Endothelial cell of umbilical vein (primary cell): ENCODE results near the gene CD101. TPM values are rescaled to one million over a fixed set of nuclear protein-coding genes. Genes with fewer than 3 reads are reported as not detected.

Experiments used
- BruUV-seq: library from RNA; stranded (reverse); fragments of 400-500 nt; replicated peaks from 2 replicates; lab custom pipeline; 2021; lab: Mats Ljungman, UMichigan
- CTCF ChIA-PET: fragments of 300-600, 350-600 bp; sonication (Branson Sonifier 250); formaldehyde crosslinking; loops from one replicate; lab custom pipeline; 2021; ENCODE audit warnings: antibody characterized with exemption, inconsistent platforms; lab: Charles Lee
- POLR2A ChIA-PET: fragments of 300-600, 350-600 bp; sonication (Branson Sonifier 250); formaldehyde crosslinking; loops from one replicate; lab custom pipeline; 2021; ENCODE audit warnings: antibody characterized with exemption, inconsistent platforms; lab: Charles Lee
- DNase-seq: peaks from one replicate; pipeline ENCODE4 v3.0.0-alpha.2; 2011; ENCODE audit warnings: low read depth, low spot score
- FAIRE-seq: peaks from 2 replicates; lab custom pipeline; 2011; peaks lifted over from hg19 to GRCh38; lab: Jason Lieb, UNC
- H2AFZ ChIP-seq: 2 replicates; pipeline ENCODE4 v1.6.0; 2012; ENCODE audit warnings: low read depth, low read length, control low read depth, inconsistent platforms
- H3K27ac ChIP-seq: 2 replicates; pipeline ENCODE4 v1.5.1; 2011; ENCODE audit warnings: low read depth, mild to moderate bottlenecking, control low read depth, low read length, moderate library complexity; ENCODE audit not compliant: insufficient read depth
- H3K27me3 ChIP-seq, 2 experiments: 2 replicates each; pipeline versions ENCODE4 v1.6.0 to v1.6.1; 2011; ENCODE audit warnings: low read length in 2 of 2, mixed read lengths in 1 of 2; ENCODE audit not compliant: control insufficient read depth in 2 of 2, insufficient read depth in 2 of 2
- H3K36me3 ChIP-seq, 2 experiments: 2 replicates in 1 of 2; 3 replicates in 1 of 2; pipeline ENCODE4 v1.5.1; 2011; ENCODE audit warnings: low read length in 2 of 2, mild to moderate bottlenecking in 1 of 2, moderate library complexity in 1 of 2; ENCODE audit not compliant: control insufficient read depth in 2 of 2, insufficient read depth in 2 of 2; ENCODE audit errors: extremely low read depth in 1 of 2
- H3K4me1 ChIP-seq: 3 replicates; pipeline ENCODE4 v1.5.1; 2011; ENCODE audit warnings: mild to moderate bottlenecking, low read length; ENCODE audit not compliant: control insufficient read depth, insufficient read depth; ENCODE audit errors: extremely low read depth
- H3K4me2 ChIP-seq: 2 replicates; pipeline ENCODE4 v1.6.1; 2011; ENCODE audit warnings: low read length, control low read depth, mixed read lengths; ENCODE audit not compliant: insufficient read depth
- H3K4me3 ChIP-seq, 3 experiments: fragments of 200-600 bp in 1 of 3; sonication (generic), shearing (Covaris generic) in 1 of 3; replicated peaks in 1 of 3; 2 replicates each; pipeline ENCODE4 v1.5.1; 2011 to 2016; ENCODE audit warnings: control low read depth in 3 of 3, low read length in 3 of 3, mild to moderate bottlenecking in 2 of 3, inconsistent platforms in 1 of 3, low read depth in 1 of 3, moderate library complexity in 1 of 3; ENCODE audit not compliant: insufficient read depth in 1 of 3
- H3K79me2 ChIP-seq: 2 replicates; pipeline ENCODE4 v1.6.0; 2012; ENCODE audit warnings: low read length, inconsistent platforms; ENCODE audit not compliant: control insufficient read depth, insufficient read depth
- H3K9ac ChIP-seq: replicated peaks from 2 replicates; pipeline ENCODE3; 2011; ENCODE audit warnings: low read length, control low read depth; ENCODE audit not compliant: insufficient read depth; ENCODE audit errors: extremely low read depth
- H3K9me1 ChIP-seq: replicated peaks from 3 replicates; pipeline ENCODE4 v1.6.0; 2011; ENCODE audit warnings: mild to moderate bottlenecking, low read length; ENCODE audit not compliant: control insufficient read depth, insufficient read depth; ENCODE audit errors: extremely low read depth
- H3K9me3 ChIP-seq: replicated peaks from 2 replicates; pipeline ENCODE4 v1.5.1; 2012; ENCODE audit warnings: low read length, inconsistent platforms; ENCODE audit not compliant: control insufficient read depth, insufficient read depth
- H4K20me1 ChIP-seq: replicated peaks from 2 replicates; pipeline ENCODE3; 2011; ENCODE audit warnings: mild to moderate bottlenecking, low read length; ENCODE audit not compliant: control insufficient read depth, insufficient read depth; ENCODE audit errors: extremely low read depth
- EZH2 ChIP-seq: IDR thresholded peaks from 2 replicates; pipeline ENCODE4 v1.6.1; 2012; ENCODE audit warnings: borderline replicate concordance, low read depth, mild to moderate bottlenecking, moderate library complexity, low read length, inconsistent platforms; ENCODE audit not compliant: severe bottlenecking
- FOS ChIP-seq: IDR thresholded peaks from 2 replicates; pipeline ENCODE4 v1.6.1; 2011; ENCODE audit warnings: mild to moderate bottlenecking, low read length, moderate library complexity, borderline replicate concordance; ENCODE audit not compliant: insufficient read depth
- GATA2 ChIP-seq: IDR thresholded peaks from 2 replicates; pipeline ENCODE4 v1.7.0; 2011; ENCODE audit warnings: low read depth, mild to moderate bottlenecking, moderate library complexity, mixed read lengths, low read length; ENCODE audit not compliant: insufficient read length, insufficient read depth
- JUN ChIP-seq: IDR thresholded peaks from 2 replicates; pipeline ENCODE4 v1.6.1; 2011; ENCODE audit warnings: borderline replicate concordance, low read depth; ENCODE audit not compliant: insufficient read length, insufficient read depth
- MYC ChIP-seq: IDR thresholded peaks from one replicate; pipeline ENCODE4 v1.6.1; 2011; ENCODE audit warnings: mild to moderate bottlenecking, low read depth, low read length
- POLR2A ChIP-seq: IDR thresholded peaks from 2 replicates; pipeline ENCODE4 v1.6.1; 2012; ENCODE audit warnings: low read depth, mild to moderate bottlenecking, control low read depth, low read length
- POLR2AphosphoS5 ChIP-seq: IDR thresholded peaks from 2 replicates; pipeline ENCODE4 v1.6.1; 2012; ENCODE audit warnings: low read depth, mild to moderate bottlenecking, control low read depth, low read length, moderate library complexity; ENCODE audit not compliant: insufficient read depth
- dilution Hi-C: fragments of 300-500 bp; cut with MboI; formaldehyde crosslinking; loops from one replicate; pipeline ENCODE4 v1.15.0; 2019; ENCODE audit warnings: low sequenced_read_pairs; ENCODE audit not compliant: extremely low pct_ligation_motif_present
- intact Hi-C: fragments of 100-400 bp; cut with micrococcal nuclease; formaldehyde crosslinking; loops from one replicate; pipeline ENCODE4 v1.10.0; 2022
- polyA plus RNA-seq, 4 experiments: library from polyadenylated mRNA; depleted of rRNA in 3 of 4; stranded (reverse) in 3 of 4; unstranded in 1 of 4; fragments of >200 nt; gene quantifications; 2 replicates each; pipeline versions ENCODE4 v1.2.1 to v1.2.3, GENCODE V29; 2011 to 2012; ENCODE audit warnings: missing spikeins in 1 of 4
- total RNA-seq: library from RNA; stranded (reverse); gene quantifications from 2 replicates; pipeline ENCODE4 v1.2.3, GENCODE V29; 2021
- TF ChIP-seq, protein P1 (sequence below), 2 donors: IDR thresholded peaks; 1 replicate in 1 of 2; 2 replicates in 1 of 2; pipeline ENCODE4 v1.5.1; 2011; ENCODE audit warnings: low read length in 2 of 2, mild to moderate bottlenecking in 2 of 2, moderate library complexity in 2 of 2, control low read depth in 1 of 2, inconsistent platforms in 1 of 2, low read depth in 1 of 2; ENCODE audit not compliant: insufficient read depth in 1 of 2; ENCODE audit errors: extremely low read depth in 1 of 2
- TF ChIP-seq, protein P2 (sequence below): IDR thresholded peaks from 2 replicates; pipeline ENCODE4 v1.6.1; 2011; ENCODE audit not compliant: insufficient read depth, insufficient read length

CD101 gene
- total and polyA plus RNA-seq, 2 donors (not counting 3 experiments of a cell fraction or from before 2014, with no cell fraction given) = 0.04 to 0.97 TPM

DNA sequence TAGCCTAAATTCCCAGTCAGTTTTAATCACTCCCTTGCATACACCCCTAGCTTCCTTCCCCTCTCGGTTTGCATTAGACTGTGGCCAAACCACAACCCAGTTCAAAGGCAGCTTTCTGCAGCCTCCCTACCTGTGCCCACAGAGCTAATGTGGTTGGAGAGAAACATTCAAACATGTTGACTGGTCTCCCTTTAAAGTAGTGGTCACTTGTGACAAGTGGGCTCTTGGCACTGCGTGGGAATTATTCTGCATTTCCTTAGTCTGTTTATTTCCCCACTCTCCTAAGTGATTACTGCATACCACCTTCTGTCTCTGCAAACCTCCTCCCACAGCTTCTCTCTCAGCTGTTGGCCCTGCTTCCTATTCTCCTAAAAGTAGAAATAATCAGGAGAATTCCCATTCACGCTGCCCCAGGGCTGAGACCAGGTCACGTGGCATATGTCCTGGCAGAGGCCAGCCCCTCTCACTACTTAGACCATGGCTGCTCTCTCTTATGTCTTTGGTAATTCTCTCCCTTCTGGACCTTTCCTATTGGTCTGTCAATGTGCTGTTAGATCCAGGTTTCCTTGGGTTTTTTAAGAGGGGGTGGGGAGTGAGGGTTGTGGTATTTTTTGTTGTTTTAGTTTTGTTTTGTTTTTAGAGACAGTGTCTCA is 38.4 kb upstream of the CD101 start:
- ChIA-PET CTCF (interaction anchor here (1.8 kb wide), 1 partner anchor 226 kb away, joined by 5 read pairs; no protein-coding TSS in a partner anchor), POLR2A (no interaction called here)
- Histone ChIP-seq H3K9ac (no peak overlapping the region), H3K27ac (no peak overlapping the region), H4K20me1 (no peaks in the 10 kb centered on the region), H3K27me3 (no peaks in the 10 kb centered on the region), H3K9me3 (no peaks in the 10 kb centered on the region), H2AFZ (no peak overlapping the region), H3K4me3 (no peak overlapping the region), H3K79me2 (no peaks in the 10 kb centered on the region), H3K36me3 (peaks cover 0 to 4% of the 10 kb centered on the region in 2 experiments), H3K4me2 (no peak overlapping the region), H3K9me1 (no peaks in the 10 kb centered on the region), H3K4me1 (no peaks in the 10 kb centered on the region)
- DNase-seq = no peak
- TF ChIP-seq FOS (no peak), POLR2AphosphoS5 (no peak), GATA2 (no peak), JUN (no peak), EZH2 (no peak), MYC (no peak), POLR2A (no peak)
- TF ChIP-seq, protein P1, sequence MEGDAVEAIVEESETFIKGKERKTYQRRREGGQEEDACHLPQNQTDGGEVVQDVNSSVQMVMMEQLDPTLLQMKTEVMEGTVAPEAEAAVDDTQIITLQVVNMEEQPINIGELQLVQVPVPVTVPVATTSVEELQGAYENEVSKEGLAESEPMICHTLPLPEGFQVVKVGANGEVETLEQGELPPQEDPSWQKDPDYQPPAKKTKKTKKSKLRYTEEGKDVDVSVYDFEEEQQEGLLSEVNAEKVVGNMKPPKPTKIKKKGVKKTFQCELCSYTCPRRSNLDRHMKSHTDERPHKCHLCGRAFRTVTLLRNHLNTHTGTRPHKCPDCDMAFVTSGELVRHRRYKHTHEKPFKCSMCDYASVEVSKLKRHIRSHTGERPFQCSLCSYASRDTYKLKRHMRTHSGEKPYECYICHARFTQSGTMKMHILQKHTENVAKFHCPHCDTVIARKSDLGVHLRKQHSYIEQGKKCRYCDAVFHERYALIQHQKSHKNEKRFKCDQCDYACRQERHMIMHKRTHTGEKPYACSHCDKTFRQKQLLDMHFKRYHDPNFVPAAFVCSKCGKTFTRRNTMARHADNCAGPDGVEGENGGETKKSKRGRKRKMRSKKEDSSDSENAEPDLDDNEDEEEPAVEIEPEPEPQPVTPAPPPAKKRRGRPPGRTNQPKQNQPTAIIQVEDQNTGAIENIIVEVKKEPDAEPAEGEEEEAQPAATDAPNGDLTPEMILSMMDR (IDR thresholded peaks at IDR 0.05; ENCODE audit: extremely low read depth in 1 of 2, insufficient read depth in 1 of 2, low read depth in 1 of 2, low read length in 2 of 2) = no peak
- TF ChIP-seq, protein P2, sequence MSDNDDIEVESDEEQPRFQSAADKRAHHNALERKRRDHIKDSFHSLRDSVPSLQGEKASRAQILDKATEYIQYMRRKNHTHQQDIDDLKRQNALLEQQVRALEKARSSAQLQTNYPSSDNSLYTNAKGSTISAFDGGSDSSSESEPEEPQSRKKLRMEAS = no peak
- dilution Hi-C loops = no loop called here
- FAIRE-seq = no peak
- no TSS peak for BruUV-seq
- intact Hi-C loops = no loop called here
